ENCODE data around the gene TP53BP1.

Gene TP53BP1

GRCh38 chr15:43376017-43376705, 116.8 kb downstream of the TP53BP1 start:
- TF ChIP-seq TOX (CRISPR knock-in tag; IDR thresholded peaks at IDR 0.05; ENCODE audit: borderline replicate concordance) (no peak), ZC3H10 (CRISPR knock-in tag; IDR thresholded peaks at IDR 0.05) (no peak), CREB5 (CRISPR knock-in tag; IDR thresholded peaks at IDR 0.05; ENCODE audit: low read depth) (no peak), SNAI2 (CRISPR knock-in tag; IDR thresholded peaks at IDR 0.05) (no peak), CSDC2 (CRISPR knock-in tag; IDR thresholded peaks at IDR 0.05) (no peak), ZNF8 (CRISPR knock-in tag; IDR thresholded peaks at IDR 0.05) (no peak), RARB (CRISPR knock-in tag; IDR thresholded peaks at IDR 0.05) (no peak), ISL1 (CRISPR knock-in tag; IDR thresholded peaks at IDR 0.05) (no peak), TCF4 (CRISPR knock-in tag; IDR thresholded peaks at IDR 0.05; ENCODE audit: borderline replicate concordance) (no peak), CSRNP3 (CRISPR knock-in tag; IDR thresholded peaks at IDR 0.05) (no peak), OSR1 (CRISPR knock-in tag; IDR thresholded peaks at IDR 0.05) (no peak), POU6F1 (CRISPR knock-in tag; IDR thresholded peaks at IDR 0.05; ENCODE audit: borderline replicate concordance, low read depth) (no peak), BACH2 (CRISPR knock-in tag; IDR thresholded peaks at IDR 0.05; ENCODE audit: borderline replicate concordance) (no peak), ZNF70 (CRISPR knock-in tag; IDR thresholded peaks at IDR 0.05) (no peak), ARNTL (CRISPR knock-in tag; IDR thresholded peaks at IDR 0.05; ENCODE audit: borderline replicate concordance, low read depth) (no peak)
- ATAC-seq, result peak; percentile 69

GRCh38 chr15:43370975-43371974, 121.7 kb downstream of the TP53BP1 start, which contains the start of the genes TUBGCP4 and ZSCAN29:
Gene TUBGCP4 (plus strand): TSS chr15:43371101. CDS start chr15:43371355, 254 bp downstream.
Gene ZSCAN29 (minus strand): TSS chr15:43371043. CDS start chr15:43369913, 1,130 bp downstream.
- no peak for TF ChIP-seq ZFP3 (CRISPR knock-in tag; IDR thresholded peaks at IDR 0.05)
- TF ChIP-seq CREB5 (CRISPR knock-in tag; IDR thresholded peaks at IDR 0.05; ENCODE audit: low read depth), result no peak
- no peak for TF ChIP-seq RARB (CRISPR knock-in tag; IDR thresholded peaks at IDR 0.05)
- no peak for TF ChIP-seq ZNF70 (CRISPR knock-in tag; IDR thresholded peaks at IDR 0.05)
- TF ChIP-seq TSHZ2 (CRISPR knock-in tag; IDR thresholded peaks at IDR 0.05), result no peak
- no peak for TF ChIP-seq ZFP30 (CRISPR knock-in tag; IDR thresholded peaks at IDR 0.05)
- peak; percentile 95 for ATAC-seq
